WERI-Rb-1 (cell line): Measurements from ENCODE around the gene DEPP1.

Experiments used
- DNase-seq: peaks from one replicate; pipeline ENCODE4 v3.0.0-alpha.2; 2020
- H3K27ac ChIP-seq: fragments of 250-450 bp; sonication (Bioruptor Pico); 2 replicates; pipeline ENCODE4 v1.5.1; 2020; ENCODE audit warnings: mild to moderate bottlenecking, moderate library complexity
- H3K27me3 ChIP-seq: fragments of 250-450 bp; sonication (Bioruptor Pico); 2 replicates; pipeline ENCODE4 v1.5.1; 2021; ENCODE audit warnings: mild to moderate bottlenecking, low read depth, moderate library complexity; ENCODE audit not compliant: insufficient read depth, severe bottlenecking
- H3K36me3 ChIP-seq: fragments of 250-450 bp; sonication (Bioruptor Pico); 2 replicates; pipeline ENCODE4 v1.5.1; 2020; ENCODE audit warnings: mild to moderate bottlenecking, moderate library complexity
- H3K4me3 ChIP-seq: 2 replicates; pipeline ENCODE4 v1.5.1; 2011; ENCODE audit warnings: low read depth, mild to moderate bottlenecking, control low read depth, low read length
- H3K9me3 ChIP-seq: fragments of 250-450 bp; sonication (Bioruptor Pico); 2 replicates; pipeline ENCODE4 v1.5.1; 2021; ENCODE audit warnings: mild to moderate bottlenecking, moderate library complexity; ENCODE audit not compliant: severe bottlenecking
- TF ChIP-seq, protein P1 (sequence below): IDR thresholded peaks from 2 replicates; pipeline ENCODE4 v1.5.1; 2011; ENCODE audit warnings: low read depth, mild to moderate bottlenecking, control low read depth, inconsistent platforms, low read length

Gene DEPP1

DNA sequence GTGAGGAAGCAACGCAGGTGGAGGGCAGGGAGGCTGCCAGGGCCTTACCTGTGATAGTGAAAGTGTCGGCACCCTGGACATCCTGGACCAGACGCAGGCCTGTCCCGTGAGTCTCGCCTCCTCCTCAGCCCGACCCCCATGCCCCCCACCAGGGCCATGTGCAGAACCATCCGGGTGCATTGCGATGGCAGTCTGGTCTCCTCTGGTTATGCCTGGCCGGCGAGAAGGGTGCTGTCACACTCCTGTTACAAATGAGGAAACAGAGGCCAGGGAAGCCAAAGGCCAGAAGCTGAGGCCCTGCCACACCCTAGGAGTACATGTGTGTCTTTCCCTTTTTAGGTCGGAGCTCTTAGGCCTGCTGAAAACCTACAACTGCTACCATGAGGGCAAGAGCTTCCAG is 7.2 kb downstream of the DEPP1 start:
- no peak overlapping the region for H3K27ac ChIP-seq
- no peak overlapping the region for H3K4me3 ChIP-seq
- H3K9me3 ChIP-seq, result no peaks in the 10 kb centered on the region
- no peaks in the 10 kb centered on the region for H3K27me3 ChIP-seq
- peaks cover 14% of the 10 kb centered on the region for H3K36me3 ChIP-seq
- DNase-seq, result no peak
- TF ChIP-seq, protein P1, sequence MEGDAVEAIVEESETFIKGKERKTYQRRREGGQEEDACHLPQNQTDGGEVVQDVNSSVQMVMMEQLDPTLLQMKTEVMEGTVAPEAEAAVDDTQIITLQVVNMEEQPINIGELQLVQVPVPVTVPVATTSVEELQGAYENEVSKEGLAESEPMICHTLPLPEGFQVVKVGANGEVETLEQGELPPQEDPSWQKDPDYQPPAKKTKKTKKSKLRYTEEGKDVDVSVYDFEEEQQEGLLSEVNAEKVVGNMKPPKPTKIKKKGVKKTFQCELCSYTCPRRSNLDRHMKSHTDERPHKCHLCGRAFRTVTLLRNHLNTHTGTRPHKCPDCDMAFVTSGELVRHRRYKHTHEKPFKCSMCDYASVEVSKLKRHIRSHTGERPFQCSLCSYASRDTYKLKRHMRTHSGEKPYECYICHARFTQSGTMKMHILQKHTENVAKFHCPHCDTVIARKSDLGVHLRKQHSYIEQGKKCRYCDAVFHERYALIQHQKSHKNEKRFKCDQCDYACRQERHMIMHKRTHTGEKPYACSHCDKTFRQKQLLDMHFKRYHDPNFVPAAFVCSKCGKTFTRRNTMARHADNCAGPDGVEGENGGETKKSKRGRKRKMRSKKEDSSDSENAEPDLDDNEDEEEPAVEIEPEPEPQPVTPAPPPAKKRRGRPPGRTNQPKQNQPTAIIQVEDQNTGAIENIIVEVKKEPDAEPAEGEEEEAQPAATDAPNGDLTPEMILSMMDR, result no peak

DNA sequence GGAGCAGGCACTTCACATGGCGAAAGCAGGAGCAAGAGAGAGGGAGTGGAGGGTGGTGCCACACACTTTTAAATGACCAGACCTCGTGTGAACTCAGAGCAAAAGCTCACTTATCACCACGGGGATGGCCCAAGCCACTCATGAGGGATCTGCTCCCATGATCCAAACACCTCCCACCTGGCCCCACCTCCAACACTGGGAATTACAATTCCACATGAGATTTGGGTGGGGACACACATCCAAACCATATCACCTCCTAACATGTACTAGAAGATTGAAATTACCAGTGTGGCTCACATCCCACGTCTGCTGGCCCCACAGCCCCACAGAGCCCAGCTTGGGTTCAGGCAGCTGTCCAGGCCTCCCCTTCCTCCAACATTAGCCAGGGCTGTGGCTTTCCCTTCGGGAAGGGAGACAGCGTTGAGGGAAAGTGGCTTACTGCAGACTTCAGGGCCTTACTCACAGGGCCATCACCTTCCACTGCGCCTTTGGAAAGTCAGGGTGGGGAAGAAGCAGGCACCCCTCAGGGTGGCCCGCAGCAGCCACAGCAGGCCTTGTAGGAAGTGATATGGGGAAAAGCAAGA is 7.7 kb downstream of the DEPP1 start:
- Histone ChIP-seq H3K4me3 (no peak overlapping the region), H3K9me3 (no peaks in the 10 kb centered on the region), H3K27ac (no peak overlapping the region), H3K36me3 (peaks cover 11% of the 10 kb centered on the region), H3K27me3 (no peaks in the 10 kb centered on the region)
- TF ChIP-seq, protein P1, result no peak
- no peak for DNase-seq

DNA sequence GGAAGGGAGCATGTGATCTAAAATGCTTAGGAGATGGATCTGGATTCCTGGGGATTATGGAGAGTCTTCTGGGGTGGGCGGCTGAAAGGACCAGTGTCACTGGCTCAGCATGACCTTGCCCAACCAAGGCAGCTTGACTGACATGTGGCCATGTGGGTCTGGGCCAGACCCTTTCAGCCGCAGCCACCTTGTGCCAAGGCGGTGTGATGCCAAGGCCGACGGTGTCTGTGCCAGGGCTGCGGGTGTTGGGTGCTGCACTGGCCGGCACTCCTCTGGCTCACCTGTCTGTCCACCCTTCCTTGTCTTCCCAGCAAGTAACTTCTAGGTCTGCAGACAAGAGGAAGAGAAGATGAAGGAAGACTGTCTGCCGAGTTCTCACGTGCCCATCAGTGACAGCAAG is 8.8 kb downstream of the DEPP1 start:
- Histone ChIP-seq H3K9me3 (no peaks in the 10 kb centered on the region), H3K27ac (no peak overlapping the region), H3K27me3 (no peaks in the 10 kb centered on the region), H3K36me3 (peaks cover 11% of the 10 kb centered on the region), H3K4me3 (no peak overlapping the region)
- DNase-seq, result no peak
- TF ChIP-seq, protein P1, result no peak

DNA sequence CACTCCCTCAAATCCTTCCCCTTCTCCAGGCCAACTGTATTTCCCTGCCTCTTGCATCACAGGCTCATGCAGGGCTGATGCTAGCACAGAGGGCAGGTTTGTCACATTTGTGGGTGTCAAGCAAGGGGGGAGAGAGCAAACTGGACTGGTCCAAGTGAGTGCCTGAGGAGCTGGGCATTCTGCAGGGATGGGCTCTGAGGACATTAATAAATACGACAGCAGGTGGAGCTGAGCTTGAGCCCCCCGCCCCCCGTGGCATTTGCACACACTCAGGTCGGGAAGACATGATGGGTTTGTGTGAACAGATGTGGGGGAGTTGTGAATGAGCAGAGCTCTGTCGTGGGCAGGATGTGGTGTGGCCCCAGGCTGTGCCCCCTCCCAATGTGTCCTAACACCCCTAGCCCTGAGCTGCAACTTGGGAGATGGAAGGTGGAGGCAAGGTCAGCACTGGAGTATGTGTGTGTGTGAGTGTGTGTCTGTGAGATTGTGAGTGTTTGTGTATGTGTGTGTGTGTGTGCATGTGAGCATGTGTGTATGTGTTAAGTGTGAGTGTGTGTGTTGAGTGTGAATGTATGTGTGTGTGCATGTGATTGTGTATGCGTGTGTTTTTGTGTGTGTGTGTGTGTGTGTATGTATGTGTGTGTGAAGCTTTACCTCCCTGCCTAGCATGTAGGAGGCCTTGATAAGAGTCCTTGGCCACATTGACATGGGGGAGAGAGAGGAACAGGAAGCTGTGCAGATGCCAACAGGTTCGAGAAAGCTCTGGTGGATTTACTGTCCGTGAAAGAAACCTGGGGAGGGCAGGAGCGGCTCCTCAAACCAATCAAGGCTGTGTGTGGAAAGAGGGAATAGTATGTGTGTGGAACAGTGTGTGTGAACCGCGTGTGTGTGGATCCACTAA is 9.9 kb downstream of the DEPP1 start:
- no peak for DNase-seq
- Histone ChIP-seq H3K36me3 (peaks cover 11% of the 10 kb centered on the region), H3K27ac (no peak overlapping the region), H3K4me3 (no peak overlapping the region), H3K9me3 (no peaks in the 10 kb centered on the region), H3K27me3 (no peaks in the 10 kb centered on the region)
- TF ChIP-seq, protein P1, result no peak

DNA sequence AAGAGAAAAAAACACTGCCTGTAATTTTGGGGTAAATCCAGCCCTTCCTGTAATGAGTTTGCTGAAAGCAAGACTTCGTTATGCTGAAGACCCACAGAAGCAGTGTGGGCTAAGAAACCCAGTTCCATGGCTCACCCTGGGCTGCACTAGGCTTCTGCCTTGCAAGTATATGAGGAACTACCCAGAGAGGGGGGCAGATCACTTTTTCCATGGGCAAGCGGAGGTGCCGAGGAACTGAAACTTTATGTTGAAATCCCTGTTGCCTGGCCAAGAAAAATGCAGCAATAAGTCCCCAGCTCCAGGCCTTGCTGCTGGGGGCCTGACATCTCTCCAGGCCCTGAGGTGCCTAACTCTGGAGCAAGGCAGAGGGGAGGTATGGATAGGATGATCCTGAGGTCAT is 10.5 kb downstream of the DEPP1 start:
- no peaks in the 10 kb centered on the region for H3K9me3 ChIP-seq
- TF ChIP-seq, protein P1, result no peak
- no peaks in the 10 kb centered on the region for H3K27me3 ChIP-seq
- DNase-seq, result no peak
- H3K27ac ChIP-seq, result no peak overlapping the region
- H3K36me3 ChIP-seq, result peaks cover 11% of the 10 kb centered on the region
- H3K4me3 ChIP-seq, result no peak overlapping the region

DNA sequence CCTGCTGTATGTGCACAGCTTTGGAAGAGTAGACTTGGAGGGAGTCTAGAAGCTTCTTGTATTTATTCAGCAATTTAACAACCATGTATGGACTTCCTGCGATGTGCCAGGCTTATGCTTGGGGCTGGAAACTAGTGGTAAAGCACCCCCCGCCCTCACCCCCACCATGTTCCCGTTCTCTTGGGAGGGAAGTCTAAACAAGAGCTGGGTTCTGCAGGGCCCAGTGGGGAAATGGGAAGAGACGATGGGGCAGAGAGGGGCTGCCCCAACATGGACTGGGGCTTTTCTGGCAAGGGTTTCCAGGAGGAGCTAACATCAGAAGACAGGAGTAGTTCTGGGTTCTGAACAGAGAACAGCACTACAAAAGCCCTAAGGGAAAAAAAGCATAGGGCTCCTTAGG is 11.0 kb downstream of the DEPP1 start:
- Histone ChIP-seq H3K36me3 (peaks cover 11% of the 10 kb centered on the region), H3K9me3 (no peaks in the 10 kb centered on the region), H3K27me3 (no peaks in the 10 kb centered on the region), H3K27ac (no peak overlapping the region), H3K4me3 (no peak overlapping the region)
- no peak for DNase-seq
- TF ChIP-seq, protein P1, result no peak
